T-helper 9 cell (primary cell): Measurements from ENCODE around the gene BTBD8.

Source experiments
- DNase-seq: peaks from one replicate; pipeline ENCODE4 v3.0.0-alpha.2; 2020

Gene BTBD8

DNA sequence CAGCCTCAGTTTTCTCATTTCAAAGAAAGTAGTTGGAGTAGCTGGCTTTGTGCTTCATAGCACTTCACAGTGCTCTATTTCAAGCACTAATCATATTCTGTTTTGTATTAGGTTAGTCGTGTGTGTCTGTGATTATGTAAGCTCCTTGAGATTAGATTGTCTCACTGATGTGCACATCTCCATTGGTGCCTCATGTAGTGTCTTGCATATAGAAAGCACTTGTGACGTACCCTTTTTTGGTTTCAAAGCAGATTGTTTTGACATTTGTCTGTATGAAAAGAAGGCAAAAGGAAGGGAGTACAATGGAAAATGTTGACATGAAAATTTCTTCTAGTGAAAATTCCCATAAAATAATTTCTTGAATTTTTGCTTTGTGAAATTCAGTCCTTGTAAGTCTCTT, 13.9 kb downstream of the BTBD8 start:
- no peak for DNase-seq

DNA sequence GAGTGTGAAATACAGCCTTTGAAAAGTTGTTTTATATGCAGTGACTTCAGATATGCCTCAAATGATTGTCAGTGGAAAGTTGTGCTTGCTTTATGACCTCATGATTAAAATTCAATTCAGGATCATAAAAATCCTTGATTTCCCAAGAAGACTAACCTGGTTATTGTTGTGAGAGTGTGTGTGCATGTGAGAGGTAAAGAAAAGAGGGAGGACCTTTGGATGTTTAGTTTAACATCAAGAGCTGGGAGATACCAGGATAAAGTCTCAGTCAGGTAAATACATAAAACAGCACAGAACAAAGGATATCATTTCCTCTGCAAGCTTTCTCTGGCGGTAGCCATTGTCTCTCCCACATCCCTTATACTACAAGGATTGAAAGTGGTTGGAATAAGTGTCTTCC, 14.4 kb downstream of the BTBD8 start:
- no peak for DNase-seq

- no peak for DNase-seq
Observed at GRCh38 chr1:92095874-92096273, 15.7 kb downstream of the BTBD8 start.

DNA sequence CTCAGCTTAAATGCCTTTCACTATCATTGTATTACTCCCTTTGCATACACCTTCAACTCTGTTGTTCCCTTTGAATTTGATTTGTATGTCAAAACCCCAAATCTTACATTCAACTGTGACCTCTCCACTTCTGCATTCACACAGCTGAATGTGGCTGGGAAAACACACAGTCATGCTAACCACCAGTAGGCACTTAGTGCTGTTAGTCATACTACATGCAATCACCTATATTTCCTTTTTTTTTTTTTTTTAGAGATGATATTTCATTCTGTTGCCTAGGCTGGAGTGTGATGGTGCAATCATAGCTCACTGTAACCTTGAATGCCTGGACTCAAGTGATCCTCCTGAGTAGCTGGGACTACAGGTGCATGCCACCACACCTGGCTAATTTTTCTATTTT, 16.2 kb downstream of the BTBD8 start:
- no peak for DNase-seq

DNA sequence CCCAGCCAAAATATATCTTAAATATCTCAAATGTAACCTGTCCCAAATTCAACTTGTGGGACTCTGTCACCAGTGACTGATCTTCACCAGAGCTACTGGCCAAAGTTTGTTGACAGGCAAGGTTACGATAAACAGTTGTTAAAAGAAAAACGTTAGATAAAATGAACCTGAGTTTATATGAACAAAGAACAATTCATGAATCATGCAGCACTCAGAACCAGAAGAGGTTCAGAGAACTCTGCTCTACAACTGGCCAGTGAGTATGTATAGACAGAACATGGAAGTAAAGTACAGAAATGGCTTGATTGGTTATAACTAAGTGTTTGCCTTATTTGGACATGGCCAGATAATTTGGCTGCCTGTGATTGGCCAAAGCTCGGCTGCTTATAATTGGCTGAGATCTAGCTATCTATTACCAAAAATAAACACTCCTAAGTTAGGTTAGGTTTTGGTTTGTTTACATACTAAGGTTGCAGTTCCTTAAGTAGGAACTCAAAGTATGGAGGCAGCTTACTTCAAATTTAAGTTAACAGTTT, 25.5 kb downstream of the BTBD8 start:
- DNase-seq = no peak

DNA sequence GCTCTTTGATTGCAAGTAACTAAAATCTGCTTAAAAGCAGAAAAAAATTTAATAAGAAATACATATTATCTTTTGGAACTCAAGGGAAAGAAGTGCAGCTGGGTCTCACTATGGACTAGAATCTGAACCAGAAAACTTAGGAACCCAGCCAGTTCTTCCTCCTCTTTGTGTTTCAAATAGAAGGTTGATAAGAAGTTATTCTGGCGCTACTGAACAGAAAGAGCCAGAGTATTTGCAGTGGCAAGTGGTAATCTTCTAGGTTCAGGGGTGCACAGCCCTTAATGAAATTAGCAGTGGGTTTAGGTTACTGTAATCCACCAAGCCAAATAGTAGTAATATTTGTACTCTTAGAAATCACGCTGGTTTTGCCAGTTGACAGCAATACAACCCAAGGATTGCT, 28.5 kb downstream of the BTBD8 start:
- no peak for DNase-seq

DNA sequence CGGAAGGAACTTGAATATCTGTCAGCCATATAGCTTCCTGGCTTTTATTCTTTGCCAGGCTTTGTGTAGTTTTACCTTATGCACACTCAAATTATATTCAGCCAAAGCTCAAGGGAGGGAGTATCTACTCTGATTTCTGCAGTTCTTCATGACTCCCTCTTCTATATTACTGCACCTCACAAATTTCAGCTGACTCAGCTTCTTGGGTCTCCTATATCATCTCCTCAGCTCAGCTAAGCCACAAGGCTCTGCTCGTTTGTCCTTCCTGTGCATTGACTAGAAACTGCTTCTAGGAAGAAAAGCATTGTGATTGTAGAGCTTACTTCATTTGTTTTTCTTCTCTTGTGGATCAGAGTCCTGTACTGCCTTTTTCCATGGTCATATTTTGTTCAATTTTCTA, 37.4 kb downstream of the BTBD8 start:
- no peak for DNase-seq

GRCh38 chr1:92118826-92119225, 38.7 kb downstream of the BTBD8 start:
- DNase-seq = no peak

- no peak for DNase-seq
Observed at GRCh38 chr1:92123868-92124267, 43.7 kb downstream of the BTBD8 start.

DNA sequence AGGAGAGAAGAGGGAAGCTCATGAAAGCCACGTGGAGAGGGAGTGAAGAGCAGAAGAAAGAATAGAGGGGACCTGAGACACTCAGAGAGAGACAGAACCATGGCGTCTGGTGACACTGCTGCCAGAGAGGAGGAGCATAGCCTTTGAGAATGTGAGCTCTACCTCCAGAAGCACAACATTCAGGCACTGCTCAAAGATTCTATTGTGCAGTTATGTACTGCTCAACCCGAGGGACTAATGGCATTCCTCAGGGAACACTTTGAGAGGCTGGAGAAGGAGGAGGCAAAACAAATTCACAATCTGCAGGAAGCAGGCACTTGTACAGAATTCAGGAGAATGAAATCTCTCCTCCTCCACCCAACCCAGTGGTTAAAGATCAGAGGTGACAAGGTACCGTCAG, 45.1 kb downstream of the BTBD8 start:
- DNase-seq = no peak

DNA sequence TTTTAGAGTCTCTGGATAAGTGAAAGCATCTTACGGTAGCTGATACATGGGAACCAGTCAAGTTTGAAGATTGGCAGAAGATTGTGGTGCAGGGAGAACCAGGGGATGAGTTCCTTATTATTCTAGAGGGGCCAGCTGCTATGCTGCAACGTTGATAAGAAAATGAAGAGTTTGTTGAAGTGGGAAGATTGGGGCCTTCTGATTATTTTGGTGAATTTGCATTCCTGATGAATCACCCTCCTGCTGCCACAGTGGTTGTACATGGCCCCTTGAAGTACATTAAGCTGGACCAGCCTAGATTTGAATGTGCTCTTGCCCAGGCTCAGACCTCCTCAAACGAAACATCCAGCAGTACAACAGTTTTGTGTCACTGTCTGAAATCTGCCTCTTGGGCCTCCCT, 45.9 kb downstream of the BTBD8 start:
- DNase-seq = no peak

- DNase-seq = no peak
Observed at GRCh38 chr1:92134331-92134730, 54.2 kb downstream of the BTBD8 start.

GRCh38 chr1:92136341-92136740, 56.2 kb downstream of the BTBD8 start:
- DNase-seq = no peak

GRCh38 chr1:92154934-92155333, 74.8 kb downstream of the BTBD8 start:
- no peak for DNase-seq

DNA sequence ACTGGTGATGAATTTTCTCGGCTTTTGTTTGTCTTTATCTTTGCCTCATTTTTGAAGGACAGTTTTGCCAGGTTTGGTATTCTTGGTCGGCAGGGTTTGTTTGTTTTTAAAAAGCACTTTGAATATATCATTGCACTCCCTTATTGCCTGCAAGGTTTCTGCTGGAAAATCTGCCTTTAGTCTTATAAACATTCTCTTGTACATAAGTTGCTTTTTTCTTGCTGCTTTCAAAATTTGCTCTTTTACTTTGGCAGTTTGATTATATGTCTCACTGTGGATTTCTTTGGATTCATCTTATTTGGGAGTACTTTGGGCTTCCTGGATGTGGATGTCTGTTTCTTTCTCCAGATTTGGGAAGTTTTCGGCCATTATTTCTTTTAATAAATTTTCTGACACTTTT, 79.4 kb downstream of the BTBD8 start:
- DNase-seq = no peak

DNA sequence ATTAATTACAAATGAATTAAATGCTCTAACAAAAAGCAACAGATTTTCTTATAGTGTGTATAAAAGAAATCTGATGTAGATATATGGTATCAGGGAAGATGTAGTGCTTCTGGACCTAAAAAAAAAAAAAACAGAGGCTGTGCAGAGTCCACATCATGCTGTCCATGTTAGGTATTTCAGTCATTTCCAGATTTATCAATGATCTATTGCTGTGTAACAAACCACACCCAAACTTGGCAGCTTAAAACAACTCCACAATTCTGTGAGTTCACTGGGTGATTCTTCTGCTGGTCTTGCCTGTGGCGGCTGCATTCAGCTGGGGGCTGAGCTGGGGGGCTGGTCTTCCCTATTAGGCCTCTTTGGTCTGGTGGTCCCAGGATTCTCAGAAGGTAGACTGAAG, 85.2 kb downstream of the BTBD8 start:
- no peak for DNase-seq

DNA sequence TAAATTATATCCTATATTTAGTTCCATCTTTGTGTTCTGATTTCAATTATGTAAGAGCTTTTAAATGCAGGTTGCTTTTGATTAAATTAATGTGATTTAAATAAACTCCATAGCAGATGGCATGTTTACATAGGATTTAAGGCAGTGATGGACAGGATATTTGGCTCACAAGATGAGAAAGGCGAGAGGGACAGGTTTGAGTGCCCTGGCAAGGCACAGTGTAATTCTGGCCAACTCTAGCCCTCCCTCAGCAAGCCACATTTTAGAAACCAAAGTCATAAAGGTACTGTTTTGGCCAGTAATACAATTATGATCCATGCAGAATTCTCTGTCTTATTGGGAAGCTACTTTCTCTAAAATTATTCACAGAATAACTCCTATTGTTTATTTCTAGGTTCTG, 87.0 kb downstream of the BTBD8 start:
- DNase-seq = no peak

- DNase-seq = no peak
Observed at GRCh38 chr1:92168657-92169056, 88.5 kb downstream of the BTBD8 start.

DNA sequence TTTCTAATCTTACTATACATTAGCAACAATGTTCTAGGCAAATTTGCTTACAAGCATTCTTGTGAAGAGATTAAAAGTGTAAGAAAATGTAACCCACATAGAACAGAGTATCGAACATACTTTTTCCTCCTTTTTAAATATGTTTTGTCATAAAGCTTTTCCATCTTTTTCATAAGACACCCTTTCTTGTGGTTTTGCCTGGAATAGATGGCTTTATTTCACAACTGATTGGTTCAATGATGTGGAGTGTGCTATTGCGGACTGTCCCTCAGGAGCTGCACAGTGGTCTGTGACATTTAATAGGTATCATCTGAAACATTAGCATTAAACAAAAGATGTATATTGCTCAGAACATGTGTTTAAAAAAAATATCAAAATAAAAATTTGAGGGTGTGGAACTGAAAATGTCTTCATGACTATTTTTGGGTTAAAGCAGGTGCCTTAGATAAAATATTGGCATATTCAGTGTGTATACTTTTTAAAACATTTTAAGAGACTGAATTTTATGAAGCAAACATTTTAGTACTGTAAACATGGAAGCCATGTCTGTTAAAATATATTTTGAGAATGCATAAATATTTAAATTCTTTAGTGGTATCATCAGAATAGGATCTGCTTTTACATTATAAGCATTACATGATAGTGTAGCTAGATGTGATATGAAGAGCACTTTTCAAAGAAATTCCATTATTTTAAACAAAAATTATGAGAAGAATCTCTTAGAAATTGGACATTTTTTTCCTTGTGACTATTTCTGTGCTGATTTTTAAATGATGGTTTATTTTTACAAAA, 89.3 kb downstream of the BTBD8 start:
- no peak for DNase-seq

DNA sequence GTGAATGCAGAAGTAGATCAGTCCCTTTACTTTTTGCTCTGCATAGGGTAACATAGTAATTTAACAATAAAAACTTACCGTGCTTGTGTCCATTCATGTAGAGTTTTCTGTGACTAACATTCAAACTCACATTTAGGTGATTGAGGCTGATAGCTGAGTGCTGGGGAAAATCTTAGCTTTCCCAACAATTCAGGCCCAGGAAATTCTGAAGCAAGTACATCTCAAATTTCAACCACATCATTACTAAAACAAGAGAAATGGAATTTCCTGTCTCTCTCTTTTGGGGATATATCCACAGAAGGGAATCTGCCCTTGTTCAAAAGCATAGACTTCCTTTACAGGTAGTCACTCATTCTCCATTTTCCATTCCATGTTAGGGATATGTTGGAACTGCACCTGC, 104.5 kb downstream of the BTBD8 start:
- no peak for DNase-seq

- no peak for DNase-seq
Observed at GRCh38 chr1:92186081-92186480, 105.9 kb downstream of the BTBD8 start.

DNA sequence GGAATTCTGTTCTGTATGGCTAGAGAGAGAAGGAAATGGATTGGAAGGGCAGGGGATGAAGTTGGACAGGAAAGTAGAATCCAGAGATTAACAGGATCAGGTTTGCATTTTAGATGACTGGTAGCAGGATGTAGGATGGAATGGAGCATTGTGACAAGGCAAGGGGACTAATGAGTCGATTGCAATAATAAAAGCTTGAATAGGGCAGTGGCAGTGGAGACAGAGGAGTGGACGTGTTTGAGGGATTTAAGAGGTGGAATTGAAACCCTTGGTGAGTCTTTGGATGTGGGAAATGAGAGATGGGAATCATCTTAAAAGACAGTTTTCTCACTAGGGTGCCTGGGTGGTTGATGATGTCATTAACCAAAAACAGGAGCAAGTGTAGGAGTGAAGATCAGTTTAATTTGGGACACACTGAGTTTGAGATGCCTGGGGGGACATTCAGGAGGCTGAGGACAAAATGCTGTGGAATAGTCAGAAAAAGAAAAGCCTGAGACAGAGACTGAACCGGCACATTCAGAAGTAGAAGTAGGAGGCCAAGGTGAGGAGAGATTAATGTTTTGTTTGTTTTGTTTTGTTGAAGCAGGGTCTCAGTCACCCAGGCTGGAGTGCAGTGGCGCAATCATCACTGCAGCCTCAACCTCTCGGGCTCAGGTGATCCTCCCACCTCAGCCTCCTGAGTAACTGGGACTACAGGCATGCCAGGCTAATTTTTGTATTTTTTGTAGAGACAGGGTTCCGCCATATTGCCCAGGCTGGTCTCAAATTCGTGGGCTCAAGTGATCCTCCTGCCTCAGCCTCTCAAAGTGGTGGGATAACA, 108.5 kb downstream of the BTBD8 start:
- DNase-seq = no peak

DNA sequence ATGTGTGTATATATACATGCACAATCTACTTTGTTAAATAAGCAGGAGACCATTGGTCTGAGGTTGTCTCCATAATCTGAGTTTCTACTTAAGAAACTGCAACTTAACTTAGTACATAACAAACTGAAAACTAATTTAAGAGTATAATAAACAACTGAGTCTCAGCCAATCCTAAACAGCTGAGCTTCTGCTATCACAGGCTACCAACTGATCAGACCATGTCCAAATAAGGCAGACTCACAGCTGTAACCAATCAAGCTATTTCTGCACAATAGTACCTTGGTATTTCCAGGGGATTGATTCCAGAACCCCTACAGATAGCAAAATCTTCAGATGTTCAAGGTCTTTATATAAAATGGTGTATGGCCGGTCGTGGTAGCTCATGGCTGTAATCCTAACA, 111.6 kb downstream of the BTBD8 start:
- no peak for DNase-seq

DNA sequence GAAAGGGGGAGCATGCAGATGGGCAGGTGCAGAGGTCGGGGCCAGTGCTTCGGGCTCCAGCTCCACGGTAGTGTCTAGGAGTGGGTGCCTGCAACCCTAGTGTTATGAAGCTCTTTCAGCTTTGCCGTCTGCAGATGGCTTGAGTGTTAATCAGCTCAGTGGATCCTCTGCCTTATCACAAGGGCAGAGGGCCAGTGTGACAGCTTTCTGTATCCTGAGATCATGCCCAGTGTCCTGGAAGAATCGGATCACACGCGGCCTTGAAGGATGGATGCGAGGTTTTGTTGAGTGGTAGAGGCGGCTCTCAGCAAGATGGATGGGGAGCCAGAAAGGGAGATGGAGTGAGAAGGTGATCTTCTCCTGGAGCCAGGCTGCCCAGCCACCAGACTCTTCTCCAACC, 112.1 kb downstream of the BTBD8 start:
- DNase-seq = no peak
